HG02973 (cell line): ENCODE data around the gene PBX4.
A peak's percentile ranks its signal among the peaks of the same experiment; 100 is the strongest.
"Not testable (repeated sequence)": the region's sequence is repeated elsewhere in the genome, so short reads cannot be mapped to it uniquely, and the experiment has no call there.

Experiments used
- ATAC-seq: cut with Tn5 transposase; IDR thresholded peaks from one replicate; pipeline ENCODE4 v1.9.1; 2021; ENCODE audit warnings: moderate library complexity; ENCODE audit not compliant: unreplicated experiment

PBX4 gene

GRCh38 chr19:19627621-19628500 is 9.4 kb upstream of the PBX4 start, which contains the start of gene LPAR2:
LPAR2 (minus strand) TSS chr19:19628220; CDS start chr19:19627275, 945 bp downstream.
- no peak for ATAC-seq

GRCh38 chr19:19626516-19627472 is 8.3 kb upstream of the PBX4 start:
- no peak for ATAC-seq

GRCh38 chr19:19624032-19624570 is 5.6 kb upstream of the PBX4 start:
- no peak for ATAC-seq

GRCh38 chr19:19623383-19623782 is 4.9 kb upstream of the PBX4 start:
- no peak for ATAC-seq

- ATAC-seq, result no peak
Measured at GRCh38 chr19:19619849-19620210, 1.3 kb upstream of the PBX4 start.

GRCh38 chr19:19619181-19619848 is 828 bp upstream of the PBX4 start:
- no peak for ATAC-seq

GRCh38 chr19:19615086-19615485 is 3.4 kb downstream of the PBX4 start:
- no peak for ATAC-seq

- ATAC-seq, result no peak
Measured at GRCh38 chr19:19613506-19613905, 5.0 kb downstream of the PBX4 start.

- ATAC-seq, result no peak
Measured at GRCh38 chr19:19610376-19611202, 7.9 kb downstream of the PBX4 start.

GRCh38 chr19:19606686-19607085 is 11.8 kb downstream of the PBX4 start:
- not testable (repeated sequence) for ATAC-seq

- ATAC-seq, result no peak
Measured at GRCh38 chr19:19606021-19606420, 12.5 kb downstream of the PBX4 start.

GRCh38 chr19:19602713-19603324 is 15.7 kb downstream of the PBX4 start:
- ATAC-seq, result no peak

GRCh38 chr19:19602136-19602712 is 16.3 kb downstream of the PBX4 start:
- ATAC-seq, result no peak

- no peak for ATAC-seq
Measured at GRCh38 chr19:19600793-19601330, 17.6 kb downstream of the PBX4 start.

GRCh38 chr19:19598728-19599451 is 19.6 kb downstream of the PBX4 start:
- ATAC-seq, result not testable (repeated sequence)

GRCh38 chr19:19597809-19598306 is 20.6 kb downstream of the PBX4 start:
- ATAC-seq, result peak; percentile 72

GRCh38 chr19:19595171-19595701 is 23.3 kb downstream of the PBX4 start:
- no peak for ATAC-seq

- ATAC-seq, result no peak
Measured at GRCh38 chr19:19594381-19594780, 24.1 kb downstream of the PBX4 start.
